Fibroblast of lung (primary cell): Measurements from ENCODE around the gene RPL22L1. TPM values are rescaled to one million over a fixed set of nuclear protein-coding genes. Genes with fewer than 3 reads are reported as not detected.

Experiments
- DNase-seq, 2 donors: peaks; one replicate each; pipeline versions ENCODE4 v3.0.0 to v3.0.0-alpha.2; 2010; ENCODE audit warnings: low read depth in 2 of 2
- H2AFZ ChIP-seq: 2 replicates; pipeline ENCODE4 v1.5.1; 2012; ENCODE audit warnings: low read length, control low read depth, inconsistent platforms
- H3K27ac ChIP-seq: 2 replicates; pipeline ENCODE4 v1.5.1; 2011; ENCODE audit warnings: low read length, control low read depth; ENCODE audit not compliant: insufficient read depth
- H3K27me3 ChIP-seq: 2 replicates; pipeline ENCODE4 v1.5.1; 2011; ENCODE audit warnings: mild to moderate bottlenecking, low read length; ENCODE audit not compliant: control insufficient read depth, insufficient read depth
- H3K36me3 ChIP-seq: 2 replicates; pipeline ENCODE4 v1.5.1; 2011; ENCODE audit warnings: low read length; ENCODE audit not compliant: control insufficient read depth, insufficient read depth
- H3K4me1 ChIP-seq: 2 replicates; pipeline ENCODE4 v1.5.1; 2011; ENCODE audit warnings: low read length; ENCODE audit not compliant: control insufficient read depth, insufficient read depth; ENCODE audit errors: extremely low read depth
- H3K4me2 ChIP-seq: 2 replicates; pipeline ENCODE4 v1.5.1; 2011; ENCODE audit warnings: low read length, control low read depth; ENCODE audit not compliant: insufficient read depth; ENCODE audit errors: extremely low read depth
- H3K4me3 ChIP-seq, 4 experiments: fragments of 200-600 bp in 1 of 4; sonication (generic) in 1 of 4; replicated peaks in 1 of 4; 2 replicates each; pipeline ENCODE4 v1.5.1; 2011 to 2016; ENCODE audit warnings: low read length in 4 of 4, low read depth in 3 of 4, mild to moderate bottlenecking in 3 of 4, control low read depth in 2 of 4, inconsistent platforms in 1 of 4, mixed read lengths in 1 of 4; ENCODE audit not compliant: insufficient read depth in 1 of 4; ENCODE audit errors: control extremely low read depth in 1 of 4
- H3K79me2 ChIP-seq: 2 replicates; pipeline ENCODE4 v1.5.1; 2012; ENCODE audit warnings: mild to moderate bottlenecking, low read length, inconsistent platforms; ENCODE audit not compliant: control insufficient read depth, insufficient read depth
- H3K9ac ChIP-seq: 2 replicates; pipeline ENCODE4 v1.5.1; 2011; ENCODE audit warnings: mild to moderate bottlenecking, low read length, control low read depth; ENCODE audit not compliant: insufficient read depth
- H3K9me3 ChIP-seq: 2 replicates; pipeline ENCODE4 v1.5.1; 2012; ENCODE audit warnings: low read depth, low read length; ENCODE audit not compliant: control insufficient read depth, insufficient read depth
- H4K20me1 ChIP-seq: 2 replicates; pipeline ENCODE4 v1.5.1; 2011; ENCODE audit warnings: low read length; ENCODE audit not compliant: control insufficient read depth, insufficient read depth; ENCODE audit errors: extremely low read depth
- EZH2 ChIP-seq: IDR thresholded peaks from 2 replicates; pipeline ENCODE4 v1.5.1; 2012; ENCODE audit warnings: low read length, control low read depth, mild to moderate bottlenecking; ENCODE audit errors: missing control alignments
- polyA plus RNA-seq, 2 donors: library from polyadenylated mRNA; depleted of rRNA in 1 of 2; stranded (reverse) in 1 of 2; unstranded in 1 of 2; fragments of >200 nt; gene quantifications; 2 replicates each; pipeline ENCODE4 v1.2.1, GENCODE V29; 2011 to 2012; ENCODE audit warnings: missing spikeins in 1 of 2
- total RNA-seq: library from RNA; depleted of rRNA; stranded (reverse); fragments of >200 nt; gene quantifications from 2 replicates; pipeline ENCODE4 v1.2.1, GENCODE V29; 2014
- TF ChIP-seq, protein P1 (sequence below), 2 donors: IDR thresholded peaks in 1 of 2; conservative IDR thresholded peaks in 1 of 2; 1 replicate in 1 of 2; 2 replicates in 1 of 2; pipeline ENCODE4 v1.5.1; 2011 to 2012; ENCODE audit warnings: low read length in 2 of 2, control low read depth in 1 of 2, inconsistent platforms in 1 of 2, low read depth in 1 of 2, mild to moderate bottlenecking in 1 of 2

Gene RPL22L1
- total and polyA plus RNA-seq, 2 donors (not counting 1 experiment from before 2014, with no cell fraction given): 71.2 to 241 TPM

- H2AFZ ChIP-seq: no peak overlapping the region
- H3K27ac ChIP-seq: no peak overlapping the region
- H3K4me1 ChIP-seq: no peaks in the 10 kb centered on the region
- H3K4me2 ChIP-seq: no peak overlapping the region
- no peaks in the 10 kb centered on the region for H3K79me2 ChIP-seq
- TF ChIP-seq, protein P1, sequence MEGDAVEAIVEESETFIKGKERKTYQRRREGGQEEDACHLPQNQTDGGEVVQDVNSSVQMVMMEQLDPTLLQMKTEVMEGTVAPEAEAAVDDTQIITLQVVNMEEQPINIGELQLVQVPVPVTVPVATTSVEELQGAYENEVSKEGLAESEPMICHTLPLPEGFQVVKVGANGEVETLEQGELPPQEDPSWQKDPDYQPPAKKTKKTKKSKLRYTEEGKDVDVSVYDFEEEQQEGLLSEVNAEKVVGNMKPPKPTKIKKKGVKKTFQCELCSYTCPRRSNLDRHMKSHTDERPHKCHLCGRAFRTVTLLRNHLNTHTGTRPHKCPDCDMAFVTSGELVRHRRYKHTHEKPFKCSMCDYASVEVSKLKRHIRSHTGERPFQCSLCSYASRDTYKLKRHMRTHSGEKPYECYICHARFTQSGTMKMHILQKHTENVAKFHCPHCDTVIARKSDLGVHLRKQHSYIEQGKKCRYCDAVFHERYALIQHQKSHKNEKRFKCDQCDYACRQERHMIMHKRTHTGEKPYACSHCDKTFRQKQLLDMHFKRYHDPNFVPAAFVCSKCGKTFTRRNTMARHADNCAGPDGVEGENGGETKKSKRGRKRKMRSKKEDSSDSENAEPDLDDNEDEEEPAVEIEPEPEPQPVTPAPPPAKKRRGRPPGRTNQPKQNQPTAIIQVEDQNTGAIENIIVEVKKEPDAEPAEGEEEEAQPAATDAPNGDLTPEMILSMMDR (conservative IDR thresholded peaks at IDR 0.05 in 1 of 2, IDR thresholded peaks at IDR 0.05 in 1 of 2; ENCODE audit: low read depth in 1 of 2, low read length in 2 of 2): no peak
- no peak for TF ChIP-seq EZH2
- H3K27me3 ChIP-seq: no peaks in the 10 kb centered on the region
- no peak for DNase-seq
- no peak overlapping the region for H3K4me3 ChIP-seq
- H3K9me3 ChIP-seq: no peaks in the 10 kb centered on the region
- no peaks in the 10 kb centered on the region for H4K20me1 ChIP-seq
- H3K36me3 ChIP-seq: no peaks in the 10 kb centered on the region
- no peak overlapping the region for H3K9ac ChIP-seq
Observed at GRCh38 chr3:170876537-170876936, 6.5 kb upstream of the RPL22L1 start.

GRCh38 chr3:170869239-170869590, 780 bp downstream of the RPL22L1 start:
- TF ChIP-seq, protein P1 (conservative IDR thresholded peaks at IDR 0.05 in 1 of 2, IDR thresholded peaks at IDR 0.05 in 1 of 2; ENCODE audit: low read depth in 1 of 2, low read length in 2 of 2): no peak
- no peak for TF ChIP-seq EZH2
- no peak overlapping the region for H2AFZ ChIP-seq
- DNase-seq: no peak

GRCh38 chr3:170868577-170869238, 1.3 kb downstream of the RPL22L1 start:
- DNase-seq: no peak
- Histone ChIP-seq H3K4me2 (peak overlapping the region; percentile 79), H3K4me1 (no peaks in the 10 kb centered on the region), H4K20me1 (peaks cover 2% of the 10 kb centered on the region), H3K9me3 (no peaks in the 10 kb centered on the region), H3K27me3 (no peaks in the 10 kb centered on the region), H3K36me3 (peaks cover 1% of the 10 kb centered on the region), H3K27ac (no peak overlapping the region), H3K4me3 (peak overlapping the region; percentile 64 to 97 (median 86)), H2AFZ (no peak overlapping the region), H3K79me2 (peaks cover 19% of the 10 kb centered on the region), H3K9ac (no peak overlapping the region)
- TF ChIP-seq, protein P1 (conservative IDR thresholded peaks at IDR 0.05 in 1 of 2, IDR thresholded peaks at IDR 0.05 in 1 of 2; ENCODE audit: low read depth in 1 of 2, low read length in 2 of 2): no peak
- no peak for TF ChIP-seq EZH2

More at GRCh38 chr3:170869239-170869590, 780 bp downstream of the RPL22L1 start:
- peaks cover 2% of the 10 kb centered on the region for H4K20me1 ChIP-seq
- peak overlapping the region; percentile 98 for H3K27ac ChIP-seq
- H3K79me2 ChIP-seq: peaks cover 19% of the 10 kb centered on the region
- H3K4me1 ChIP-seq: no peaks in the 10 kb centered on the region
- peak overlapping the region; percentile 87 for H3K9ac ChIP-seq
- H3K27me3 ChIP-seq: no peaks in the 10 kb centered on the region
- H3K4me2 ChIP-seq: peak overlapping the region; percentile 79
- H3K4me3 ChIP-seq: peak overlapping the region; percentile 64 to 97 (median 86)
- no peaks in the 10 kb centered on the region for H3K9me3 ChIP-seq
- peaks cover 1% of the 10 kb centered on the region for H3K36me3 ChIP-seq
